Raji (cell line): Measurements from ENCODE around the gene FZD10.

Experiments
- POLR2A ChIP-seq: IDR thresholded peaks from 2 replicates; pipeline ENCODE4 v1.6.1; 2011; ENCODE audit warnings: low read depth, low read length, control low read depth; ENCODE audit not compliant: insufficient read depth

FZD10 gene

GRCh38 chr12:130203151-130203550, 40.9 kb downstream of the FZD10 start:
- no peak for TF ChIP-seq POLR2A

- no peak for TF ChIP-seq POLR2A
Observed at GRCh38 chr12:130204541-130204953, 42.3 kb downstream of the FZD10 start.

GRCh38 chr12:130205495-130205894, 43.2 kb downstream of the FZD10 start:
- no peak for TF ChIP-seq POLR2A

GRCh38 chr12:130212384-130212989, 50.2 kb downstream of the FZD10 start:
- no peak for TF ChIP-seq POLR2A

- TF ChIP-seq POLR2A, result no peak
Observed at GRCh38 chr12:130213249-130213648, 51.0 kb downstream of the FZD10 start.

- no peak for TF ChIP-seq POLR2A
Observed at GRCh38 chr12:130214686-130215395, 52.6 kb downstream of the FZD10 start.
